HG02759 (cell line): ENCODE results near the gene LLGL1.

Source experiments
- ATAC-seq: cut with Tn5 transposase; IDR thresholded peaks from one replicate; pipeline ENCODE4 v1.9.1; 2021; ENCODE audit warnings: mild to moderate bottlenecking, moderate library complexity; ENCODE audit not compliant: unreplicated experiment

LLGL1 gene

GRCh38 chr17:18250708-18251107, 25.3 kb downstream of the LLGL1 start:
- no peak for ATAC-seq

GRCh38 chr17:18251204-18251603, 25.8 kb downstream of the LLGL1 start:
- no peak for ATAC-seq

GRCh38 chr17:18252160-18252559, 26.7 kb downstream of the LLGL1 start:
- ATAC-seq: no peak

GRCh38 chr17:18253187-18253884, 27.9 kb downstream of the LLGL1 start:
- no peak for ATAC-seq

- ATAC-seq: no peak
These were observed 28.7 kb downstream of the LLGL1 start for GRCh38 chr17:18253947-18254821.

- no peak for ATAC-seq
These were observed 29.6 kb downstream of the LLGL1 start for GRCh38 chr17:18254888-18255649.

GRCh38 chr17:18256351-18256750, 30.9 kb downstream of the LLGL1 start:
- no peak for ATAC-seq

GRCh38 chr17:18256776-18257175, 31.3 kb downstream of the LLGL1 start:
- no peak for ATAC-seq

- ATAC-seq: peak; percentile 10
These were observed 32.0 kb downstream of the LLGL1 start for GRCh38 chr17:18257268-18257981.

GRCh38 chr17:18257982-18258355, 32.5 kb downstream of the LLGL1 start:
- ATAC-seq: peak; percentile 29

- peak; percentile 30 for ATAC-seq
These were observed 33.1 kb downstream of the LLGL1 start, which contains the start of gene FLII for GRCh38 chr17:18258356-18259038. Gene FLII, minus strand, starts transcription at chr17:18258738. Its CDS starts 48 bp downstream, at chr17:18258690.

GRCh38 chr17:18259621-18260331, 34.3 kb downstream of the LLGL1 start:
- no peak for ATAC-seq

GRCh38 chr17:18260332-18261145, 35.1 kb downstream of the LLGL1 start, which contains the start of gene MIEF2:
Gene MIEF2, plus strand, starts transcription at chr17:18260662. Its CDS starts 2,059 bp downstream, at chr17:18262721.
- ATAC-seq: peak; percentile 81

GRCh38 chr17:18261146-18261515, 35.7 kb downstream of the LLGL1 start:
- ATAC-seq: peak; percentile 9

GRCh38 chr17:18261659-18262058, 36.2 kb downstream of the LLGL1 start:
- no peak for ATAC-seq

- no peak for ATAC-seq
These were observed 36.7 kb downstream of the LLGL1 start for GRCh38 chr17:18262111-18262510.

GRCh38 chr17:18262641-18263040, 37.2 kb downstream of the LLGL1 start:
- ATAC-seq: no peak

- ATAC-seq: no peak
These were observed 38.6 kb downstream of the LLGL1 start for GRCh38 chr17:18263885-18264682.
